Smooth muscle cell (in vitro differentiated cells): Measurements from ENCODE around the gene TACC2. TPM values are rescaled to one million over a fixed set of nuclear protein-coding genes. Genes with fewer than 3 reads are reported as not detected.

Experiments used
- DNase-seq: peaks from one replicate; lab custom pipeline; 2025; ENCODE audit not compliant: unreplicated experiment; lab: John Stamatoyannopoulos, UW
- H2AFZ ChIP-seq: fragments of 200-600 bp; sonication (generic); 2 replicates; pipeline ENCODE4 v1.6.0; 2016; ENCODE audit warnings: antibody characterized with exemption, low read depth, mild to moderate bottlenecking
- H3F3A ChIP-seq: fragments of 200-600 bp; sonication (generic); 2 replicates; pipeline ENCODE4 v1.6.0; 2017; ENCODE audit warnings: antibody characterized with exemption, low read depth
- H3K27ac ChIP-seq: fragments of 200-600 bp; sonication (generic); 2 replicates; pipeline ENCODE4 v1.5.1; 2016; ENCODE audit warnings: low read depth, mild to moderate bottlenecking
- H3K27me3 ChIP-seq: fragments of 200-600 bp; sonication (generic); 2 replicates; pipeline ENCODE4 v1.6.1; 2016; ENCODE audit warnings: low read depth, mild to moderate bottlenecking
- H3K36me3 ChIP-seq: fragments of 200-600 bp; sonication (generic); 2 replicates; pipeline ENCODE4 v1.5.1; 2016; ENCODE audit warnings: low read depth
- H3K4me1 ChIP-seq: fragments of 200-600 bp; sonication (generic); 2 replicates; pipeline ENCODE4 v1.5.1; 2016; ENCODE audit warnings: low read depth
- H3K4me2 ChIP-seq: fragments of 200-600 bp; sonication (generic); 2 replicates; pipeline ENCODE4 v1.6.0; 2016; ENCODE audit warnings: mild to moderate bottlenecking
- H3K4me3 ChIP-seq: fragments of 200-600 bp; sonication (generic); 2 replicates; pipeline ENCODE4 v1.5.1; 2016; ENCODE audit warnings: mild to moderate bottlenecking
- H3K79me2 ChIP-seq: fragments of 200-600 bp; sonication (generic); 2 replicates; pipeline ENCODE4 v1.6.0; 2016; ENCODE audit warnings: low read depth, mild to moderate bottlenecking
- H3K9ac ChIP-seq: fragments of 200-600 bp; sonication (generic); 2 replicates; pipeline ENCODE4 v1.6.0; 2016; ENCODE audit warnings: low read depth
- H3K9me3 ChIP-seq: fragments of 200-600 bp; sonication (generic); replicated peaks from 2 replicates; pipeline ENCODE4 v1.5.1; 2016; ENCODE audit warnings: low read depth
- H4K20me1 ChIP-seq: fragments of 200-600 bp; sonication (generic); 2 replicates; pipeline ENCODE4 v1.6.0; 2016; ENCODE audit warnings: low read depth
- WGBS: methylation state at CpG from one replicate; pipeline ENCODE4 v1.1.7; 2016; ENCODE audit warnings: low lambda C conversion rate; 5-methylcytosine and 5-hydroxymethylcytosine counted together
- polyA plus RNA-seq: library from polyadenylated mRNA; unstranded; fragments of >200 nt; fragmentation: Nextera tagmentation; extraction: Ambion mirVana; gene quantifications from 2 replicates; pipeline ENCODE4 v1.2.1, GENCODE V29; 2016
- total RNA-seq: library from RNA; depleted of rRNA; stranded (reverse); fragments of >200 nt; gene quantifications from 2 replicates; pipeline ENCODE4 v1.2.3, GENCODE V29; 2014
- TF ChIP-seq, protein P1 (sequence below): fragments of 200-600 bp; sonication (generic); IDR thresholded peaks from 2 replicates; pipeline ENCODE4 v1.5.1; 2017; ENCODE audit warnings: borderline replicate concordance, mild to moderate bottlenecking, antibody characterized with exemption; ENCODE audit not compliant: insufficient read depth, poor library complexity, severe bottlenecking

The TACC2 gene
- total and polyA plus RNA-seq, 2 experiments from 2014 or later: 2.8 to 7.6 TPM

- H3K4me1 ChIP-seq: no peaks in the 10 kb centered on the region
- no peak overlapping the region for H3K4me3 ChIP-seq
- H3K4me2 ChIP-seq: no peak overlapping the region
- DNase-seq: no peak
- no peaks in the 10 kb centered on the region for H3K36me3 ChIP-seq
- H3K9me3 ChIP-seq: peaks cover 13% of the 10 kb centered on the region
- no peaks in the 10 kb centered on the region for H4K20me1 ChIP-seq
- no peak overlapping the region for H3K9ac ChIP-seq
- no peaks in the 10 kb centered on the region for H3K27me3 ChIP-seq
- 76% methylated on average over 25 of the region's 25 CpGs for WGBS
- no peak overlapping the region for H3K27ac ChIP-seq
- H2AFZ ChIP-seq: no peak overlapping the region
- H3K79me2 ChIP-seq: no peaks in the 10 kb centered on the region
- TF ChIP-seq, protein P1, sequence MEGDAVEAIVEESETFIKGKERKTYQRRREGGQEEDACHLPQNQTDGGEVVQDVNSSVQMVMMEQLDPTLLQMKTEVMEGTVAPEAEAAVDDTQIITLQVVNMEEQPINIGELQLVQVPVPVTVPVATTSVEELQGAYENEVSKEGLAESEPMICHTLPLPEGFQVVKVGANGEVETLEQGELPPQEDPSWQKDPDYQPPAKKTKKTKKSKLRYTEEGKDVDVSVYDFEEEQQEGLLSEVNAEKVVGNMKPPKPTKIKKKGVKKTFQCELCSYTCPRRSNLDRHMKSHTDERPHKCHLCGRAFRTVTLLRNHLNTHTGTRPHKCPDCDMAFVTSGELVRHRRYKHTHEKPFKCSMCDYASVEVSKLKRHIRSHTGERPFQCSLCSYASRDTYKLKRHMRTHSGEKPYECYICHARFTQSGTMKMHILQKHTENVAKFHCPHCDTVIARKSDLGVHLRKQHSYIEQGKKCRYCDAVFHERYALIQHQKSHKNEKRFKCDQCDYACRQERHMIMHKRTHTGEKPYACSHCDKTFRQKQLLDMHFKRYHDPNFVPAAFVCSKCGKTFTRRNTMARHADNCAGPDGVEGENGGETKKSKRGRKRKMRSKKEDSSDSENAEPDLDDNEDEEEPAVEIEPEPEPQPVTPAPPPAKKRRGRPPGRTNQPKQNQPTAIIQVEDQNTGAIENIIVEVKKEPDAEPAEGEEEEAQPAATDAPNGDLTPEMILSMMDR: no peak
- H3F3A ChIP-seq: peaks cover 3% of the 10 kb centered on the region
Measured at GRCh38 chr10:122258136-122259074, 269.4 kb downstream of the TACC2 start.

DNA sequence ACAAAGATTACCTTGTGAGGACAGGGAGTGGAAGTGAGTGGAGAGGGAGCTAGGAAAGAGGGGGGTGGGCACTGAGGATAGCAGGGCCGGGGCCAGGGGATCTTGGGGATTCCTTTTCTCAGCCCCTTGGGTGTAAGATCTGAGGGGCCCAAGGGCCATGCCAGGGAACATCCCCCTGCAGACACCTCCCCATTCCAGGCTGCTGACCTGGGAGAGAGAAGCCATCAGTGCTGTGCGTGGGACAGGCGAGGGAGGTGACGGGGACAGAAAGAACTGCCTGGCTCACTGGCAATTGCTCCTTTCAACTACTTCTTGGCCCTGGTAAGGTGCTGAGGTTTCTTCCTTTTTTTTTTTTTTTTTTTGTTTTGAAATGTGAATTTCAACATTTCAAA, 270.1 kb downstream of the TACC2 start:
- no peaks in the 10 kb centered on the region for H3K36me3 ChIP-seq
- H4K20me1 ChIP-seq: no peaks in the 10 kb centered on the region
- H3F3A ChIP-seq: peaks cover 3% of the 10 kb centered on the region
- DNase-seq: no peak
- H3K4me3 ChIP-seq: no peak overlapping the region
- H3K27ac ChIP-seq: no peak overlapping the region
- no peaks in the 10 kb centered on the region for H3K79me2 ChIP-seq
- 84% methylated on average over 4 of the region's 4 CpGs for WGBS
- peaks cover 13% of the 10 kb centered on the region for H3K9me3 ChIP-seq
- H3K27me3 ChIP-seq: no peaks in the 10 kb centered on the region
- H3K4me1 ChIP-seq: peaks cover under 1% of the 10 kb centered on the region
- TF ChIP-seq, protein P1: no peak
- no peak overlapping the region for H2AFZ ChIP-seq
- no peak overlapping the region for H3K4me2 ChIP-seq
- H3K9ac ChIP-seq: no peak overlapping the region

GRCh38 chr10:122261584-122261983, 272.6 kb downstream of the TACC2 start:
- Histone ChIP-seq H3K4me3 (no peak overlapping the region), H3K4me2 (no peak overlapping the region), H3K4me1 (peaks cover 2% of the 10 kb centered on the region), H3K27ac (no peak overlapping the region), H2AFZ (no peak overlapping the region), H3F3A (peaks cover 3% of the 10 kb centered on the region), H3K9me3 (peaks cover 13% of the 10 kb centered on the region), H3K27me3 (no peaks in the 10 kb centered on the region), H3K79me2 (no peaks in the 10 kb centered on the region), H3K9ac (no peak overlapping the region), H3K36me3 (no peaks in the 10 kb centered on the region), H4K20me1 (no peaks in the 10 kb centered on the region)
- no peak for DNase-seq
- WGBS: 93% methylated on average over 1 of the region's 1 CpG
- TF ChIP-seq, protein P1: no peak
